Measurements from ENCODE around the gene NCAN. TPM values are rescaled to one million over a fixed set of nuclear protein-coding genes. Genes with fewer than 3 reads are reported as not detected.
"Not testable (repeated sequence)": the region's sequence is repeated elsewhere in the genome, so short reads cannot be mapped to it uniquely, and the experiment has no call there.

NCAN gene
- total and polyA plus RNA-seq, 12 donors, result 0.06 to 0.42 (median 0.11) TPM; not detected in 7

DNA sequence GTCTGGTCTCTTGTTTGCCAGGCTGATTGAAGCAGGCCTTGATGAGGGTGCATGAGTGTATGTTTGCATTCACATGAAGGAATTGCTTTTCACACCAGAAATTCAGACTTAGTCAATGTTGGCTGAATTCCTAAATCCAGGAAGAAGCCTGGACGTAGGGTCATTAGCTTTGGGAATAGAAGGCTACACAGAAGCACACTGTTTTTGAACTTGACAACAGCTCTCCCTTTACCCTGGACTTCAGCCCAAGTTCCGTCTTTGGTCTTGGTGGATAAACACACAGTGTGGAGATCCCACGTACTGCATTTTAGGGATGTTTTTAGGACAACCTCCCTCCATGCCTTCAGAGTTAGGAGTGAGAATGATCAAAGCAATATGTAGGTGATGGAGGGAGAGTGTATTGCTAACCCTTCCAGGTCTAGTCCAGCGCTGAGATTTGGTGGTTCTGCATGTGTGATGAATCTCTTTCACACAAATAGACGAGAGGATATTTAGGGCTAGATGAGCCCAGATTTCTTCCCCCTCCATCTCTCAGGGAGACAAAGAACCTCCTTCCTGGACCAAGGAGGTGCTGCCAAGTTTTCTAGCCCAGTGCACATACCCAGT is 38.5 kb downstream of the NCAN start:
- Histone ChIP-seq H3K9me3 (replicated peaks in 1 of 3) (no peaks in the 10 kb centered on the region), H3K4me3 (no peak overlapping the region), H3K27me3 (no peaks in the 10 kb centered on the region), H3K36me3 (replicated peaks in 1 of 2) (no peaks in the 10 kb centered on the region), H3K4me1 (replicated peaks in 1 of 2) (no peaks in the 10 kb centered on the region), H3K27ac (no peak overlapping the region)
- DNase-seq, result no peak
- 49 to 57% (median 53%) methylated on average over 5 of the region's 5 CpGs for WGBS, 4 donors
- intact Hi-C loops (cut with DNase I), result no loop called here
- no peak for TF ChIP-seq POLR2A (IDR thresholded peaks at IDR 0.05)
- TF ChIP-seq, protein P1, sequence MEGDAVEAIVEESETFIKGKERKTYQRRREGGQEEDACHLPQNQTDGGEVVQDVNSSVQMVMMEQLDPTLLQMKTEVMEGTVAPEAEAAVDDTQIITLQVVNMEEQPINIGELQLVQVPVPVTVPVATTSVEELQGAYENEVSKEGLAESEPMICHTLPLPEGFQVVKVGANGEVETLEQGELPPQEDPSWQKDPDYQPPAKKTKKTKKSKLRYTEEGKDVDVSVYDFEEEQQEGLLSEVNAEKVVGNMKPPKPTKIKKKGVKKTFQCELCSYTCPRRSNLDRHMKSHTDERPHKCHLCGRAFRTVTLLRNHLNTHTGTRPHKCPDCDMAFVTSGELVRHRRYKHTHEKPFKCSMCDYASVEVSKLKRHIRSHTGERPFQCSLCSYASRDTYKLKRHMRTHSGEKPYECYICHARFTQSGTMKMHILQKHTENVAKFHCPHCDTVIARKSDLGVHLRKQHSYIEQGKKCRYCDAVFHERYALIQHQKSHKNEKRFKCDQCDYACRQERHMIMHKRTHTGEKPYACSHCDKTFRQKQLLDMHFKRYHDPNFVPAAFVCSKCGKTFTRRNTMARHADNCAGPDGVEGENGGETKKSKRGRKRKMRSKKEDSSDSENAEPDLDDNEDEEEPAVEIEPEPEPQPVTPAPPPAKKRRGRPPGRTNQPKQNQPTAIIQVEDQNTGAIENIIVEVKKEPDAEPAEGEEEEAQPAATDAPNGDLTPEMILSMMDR (IDR thresholded peaks at IDR 0.05), result no peak

DNA sequence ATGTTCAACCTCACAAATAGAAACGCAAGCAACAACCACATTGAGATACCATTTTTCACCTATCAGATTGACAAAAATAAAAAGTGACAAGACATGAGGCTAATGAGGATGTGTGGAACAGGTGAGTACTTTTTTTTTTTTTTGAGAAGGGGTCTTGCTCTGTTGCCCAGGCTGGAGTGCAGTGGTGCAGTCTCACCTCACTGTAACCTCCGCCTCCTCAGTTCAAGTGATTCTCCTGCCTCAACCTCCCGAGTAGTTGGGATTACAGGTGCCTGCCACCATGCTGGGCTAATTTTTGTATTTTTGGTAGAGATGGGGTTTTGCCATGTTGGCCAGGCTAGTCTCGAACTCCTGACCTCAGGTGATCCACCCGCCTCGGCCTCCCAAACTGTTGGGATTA is 41.7 kb downstream of the NCAN start:
- 73 to 82% (median 78%) methylated on average over 6 of the region's 6 CpGs for WGBS, 4 donors
- intact Hi-C loops (cut with DNase I); DNase-seq: not testable (repeated sequence)

GRCh38 chr19:19256072-19256969 is 44.6 kb downstream of the NCAN start:
- no peak overlapping the region for H3K27ac ChIP-seq
- no peak overlapping the region for H3K4me3 ChIP-seq
- no peak for DNase-seq
- peaks cover 0 to 2% of the 10 kb centered on the region in 2 donors for H3K4me1 ChIP-seq (replicated peaks in 1 of 2)
- TF ChIP-seq POLR2A (IDR thresholded peaks at IDR 0.05), result no peak
- TF ChIP-seq, protein P1 (IDR thresholded peaks at IDR 0.05), result no peak
- no peaks in the 10 kb centered on the region for H3K36me3 ChIP-seq (replicated peaks in 1 of 2)
- H3K27me3 ChIP-seq, result peaks cover 2% of the 10 kb centered on the region
- intact Hi-C loops (cut with DNase I), result no loop called here
- WGBS, 4 donors, result 55 to 67% (median 58%) methylated on average over 14 to 17 of the region's 17 CpGs
- H3K9me3 ChIP-seq (replicated peaks in 1 of 3), result no peaks in the 10 kb centered on the region

More for the DNA sequence above, 41.7 kb downstream of the NCAN start:
- H3K4me3 ChIP-seq; H3K27me3 ChIP-seq; H3K4me1 ChIP-seq (replicated peaks in 1 of 2); H3K36me3 ChIP-seq (replicated peaks in 1 of 2); H3K9me3 ChIP-seq (replicated peaks in 1 of 3); H3K27ac ChIP-seq: not testable (repeated sequence)

- Histone ChIP-seq H3K27ac (no peak overlapping the region), H3K36me3 (replicated peaks in 1 of 2) (no peaks in the 10 kb centered on the region), H3K27me3 (peaks cover 3% of the 10 kb centered on the region), H3K4me1 (replicated peaks in 1 of 2) (peaks cover 0 to 6% of the 10 kb centered on the region in 2 donors), H3K4me3 (no peak overlapping the region), H3K9me3 (replicated peaks in 1 of 3) (no peaks in the 10 kb centered on the region)
- TF ChIP-seq POLR2A (IDR thresholded peaks at IDR 0.05), result no peak
- TF ChIP-seq, protein P1 (IDR thresholded peaks at IDR 0.05), result no peak
- intact Hi-C loops (cut with DNase I), result no loop called here
- DNase-seq, result no peak
- 17 to 61% (median 51%) methylated on average over 5 to 14 of the region's 14 CpGs for WGBS, 4 donors
These were observed 45.4 kb downstream of the NCAN start for GRCh38 chr19:19257137-19257536.
